22Rv1 (cell line): ENCODE data around the gene ABHD5.

ENCODE experiments used
- CTCF ChIP-seq: fragments of 450-650 bp; IDR thresholded peaks from 2 replicates; pipeline ENCODE4 v1.5.1; 2017; ENCODE audit warnings: mild to moderate bottlenecking
- ZFX ChIP-seq: fragments of 450-650 bp; IDR thresholded peaks from 2 replicates; pipeline ENCODE4 v1.6.1; 2017; ENCODE audit warnings: antibody characterized with exemption, borderline replicate concordance

GRCh38 chr3:43718296-43718695 is 27.6 kb downstream of the ABHD5 start:
- TF ChIP-seq CTCF = no peak
- TF ChIP-seq ZFX = no peak
